B cell (primary cell): ENCODE measurements around the gene SNPH. TPM values are rescaled to one million over a fixed set of nuclear protein-coding genes. Genes with fewer than 3 reads are reported as not detected.

Source experiments
- ATAC-seq: fragments of 200-7000 bp; cut with Tn5 transposase; one replicate; pipeline ENCODE4 v1.10.0; 2021; ENCODE audit warnings: low read depth, mild to moderate bottlenecking, moderate number of reproducible peaks, moderate library complexity
- CTCF ChIA-PET: fragments of 350-600 bp; sonication (Branson Sonifier 250); formaldehyde crosslinking; loops from one replicate; lab custom pipeline; 2021; ENCODE audit warnings: antibody characterized with exemption, inconsistent platforms; lab: Charles Lee
- POLR2A ChIA-PET: fragments of 350-600 bp; sonication (Branson Sonifier 250); formaldehyde crosslinking; loops from one replicate; lab custom pipeline; 2021; ENCODE audit warnings: antibody characterized with exemption; lab: Charles Lee
- DNase-seq: peaks from one replicate; pipeline ENCODE4 v3.0.0; 2013
- H2AFZ ChIP-seq: 2 replicates; pipeline ENCODE4 v1.6.1; 2012; ENCODE audit warnings: mild to moderate bottlenecking, low read depth, low read length; ENCODE audit not compliant: insufficient read depth, poor library complexity, severe bottlenecking
- H3K27ac ChIP-seq, 2 donors: 1 replicate in 1 of 2; 2 replicates in 1 of 2; pipeline ENCODE4 v1.5.1; 2012 to 2013; ENCODE audit warnings: low read length in 2 of 2, mild to moderate bottlenecking in 2 of 2, moderate library complexity in 1 of 2
- H3K27me3 ChIP-seq, 4 experiments: fragments of 200-600 bp in 1 of 4; sonication (generic) in 1 of 4; replicated peaks in 1 of 4; 1 replicate in 2 of 4; 2 replicates in 2 of 4; pipeline versions ENCODE4 v1.6.1 to v1.7.0; 2013 to 2016; ENCODE audit warnings: low read length in 3 of 4, mild to moderate bottlenecking in 2 of 4, mixed read lengths in 1 of 4, moderate library complexity in 1 of 4; ENCODE audit not compliant: insufficient read depth in 4 of 4, control insufficient read depth in 3 of 4; ENCODE audit errors: control extremely low read depth in 1 of 4
- H3K36me3 ChIP-seq, 2 experiments: replicated peaks in 1 of 2; 1 replicate in 1 of 2; 2 replicates in 1 of 2; pipeline versions ENCODE4 v1.6.1 to v1.7.1; 2013; ENCODE audit warnings: low read length in 1 of 2; ENCODE audit not compliant: insufficient read depth in 2 of 2, control insufficient read depth in 1 of 2; ENCODE audit errors: control extremely low read depth in 1 of 2, extremely low read depth in 1 of 2
- H3K4me1 ChIP-seq, 2 donors: fragments of 200-600 bp in 1 of 2; sonication (generic) in 1 of 2; 1 replicate in 1 of 2; 2 replicates in 1 of 2; pipeline versions ENCODE4 v1.5.1 to v1.6.1; 2013 to 2017; ENCODE audit warnings: low read length in 2 of 2; ENCODE audit not compliant: control insufficient read depth in 2 of 2, insufficient read depth in 2 of 2
- H3K4me2 ChIP-seq: replicated peaks from 2 replicates; pipeline ENCODE3; 2012; ENCODE audit warnings: mild to moderate bottlenecking, low read depth, low read length; ENCODE audit not compliant: poor library complexity, severe bottlenecking
- H3K4me3 ChIP-seq, 5 experiments: fragments of 200-600 bp in 1 of 5; sonication (generic) in 1 of 5; 1 replicate in 3 of 5; 2 replicates in 2 of 5; pipeline versions ENCODE4 v1.5.1 to v1.7.0; 2011 to 2016; ENCODE audit warnings: low read length in 4 of 5, mild to moderate bottlenecking in 4 of 5, low read depth in 2 of 5, control low read depth in 1 of 5, moderate library complexity in 1 of 5; ENCODE audit not compliant: insufficient read depth in 1 of 5; ENCODE audit errors: control extremely low read depth in 1 of 5, extremely low read depth in 1 of 5
- H3K79me2 ChIP-seq: fragments of 200-600 bp; sonication (generic); one replicate; pipeline ENCODE4 v1.6.0; 2016; ENCODE audit warnings: low read length; ENCODE audit not compliant: control insufficient read depth, insufficient read depth
- H3K9ac ChIP-seq: fragments of 200-600 bp; sonication (generic); 2 replicates; pipeline ENCODE4 v1.6.1; 2017; ENCODE audit warnings: mild to moderate bottlenecking, low read length, moderate library complexity
- H3K9me3 ChIP-seq, 3 donors: one replicate each; pipeline versions ENCODE4 v1.6.1 to v1.7.1; 2013; ENCODE audit warnings: low read length in 2 of 3; ENCODE audit not compliant: control insufficient read depth in 2 of 3, insufficient read depth in 1 of 3; ENCODE audit errors: control extremely low read depth in 1 of 3
- H4K20me1 ChIP-seq: 2 replicates; pipeline ENCODE4 v1.6.0; 2012; ENCODE audit warnings: mild to moderate bottlenecking, low read length; ENCODE audit not compliant: insufficient read depth, control insufficient read depth, poor library complexity, severe bottlenecking
- H3K27ac Mint-ChIP-seq: one replicate; pipeline ENCODE4 v1.8.0; 2021; ENCODE audit warnings: mixed read lengths
- H3K27me3 Mint-ChIP-seq: one replicate; pipeline ENCODE4 v1.8.0; 2021; ENCODE audit warnings: mixed read lengths
- H3K4me1 Mint-ChIP-seq: one replicate; pipeline ENCODE4 v1.8.0; 2021; ENCODE audit warnings: mixed read lengths
- H3K4me3 Mint-ChIP-seq: one replicate; pipeline ENCODE4 v1.8.0; 2021; ENCODE audit warnings: mixed read lengths
- H3K9me3 Mint-ChIP-seq: one replicate; pipeline ENCODE4 v1.8.0; 2022; ENCODE audit warnings: mixed read lengths; ENCODE audit not compliant: insufficient read depth
- CTCF ChIP-seq: fragments of 200-600 bp; IDR thresholded peaks from one replicate; pipeline ENCODE4 v1.8.0; 2022; ENCODE audit warnings: antibody characterized with exemption, mild to moderate bottlenecking
- EZH2 ChIP-seq: IDR thresholded peaks from 2 replicates; pipeline ENCODE4 v1.6.1; 2012; ENCODE audit warnings: borderline replicate concordance, low read depth, mild to moderate bottlenecking, moderate library complexity, low read length; ENCODE audit not compliant: insufficient read depth, poor library complexity, severe bottlenecking
- WGBS: methylation state at CpG from one replicate; pipeline ENCODE4 v1.1.5; 2013; ENCODE audit warnings: missing lambda C conversion rate; ENCODE audit not compliant: insufficient coverage; 5-methylcytosine and 5-hydroxymethylcytosine counted together
- intact Hi-C: fragments of 100-400 bp; cut with micrococcal nuclease; formaldehyde crosslinking; loops from one replicate; pipeline ENCODE4 v1.10.0; 2022
- polyA plus RNA-seq: library from polyadenylated mRNA; depleted of rRNA; stranded (reverse); fragments of >200 nt; gene quantifications from 2 replicates; pipeline ENCODE4 v1.2.3, GENCODE V29; 2012
- total RNA-seq, 2 donors: library from RNA; stranded (reverse); fragments of 120-200 nt in 1 of 2; gene quantifications; 1 replicate in 1 of 2; 2 replicates in 1 of 2; pipeline versions ENCODE4 v1.2.3 to v1.2.4, GENCODE V29; 2013 to 2022

Gene SNPH
- total and polyA plus RNA-seq, 2 donors (not counting 1 experiment from before 2014, with no cell fraction given) = 0.67 to 3.0 TPM

GRCh38 chr20:1307171-1307570 lies 41.1 kb downstream of the SNPH start:
- Histone ChIP-seq H3K4me1 (no peaks in the 10 kb centered on the region), H3K9me3 (no peaks in the 10 kb centered on the region), H3K36me3 (no peaks in the 10 kb centered on the region), H3K27me3 (no peaks in the 10 kb centered on the region), H3K27ac (no peak overlapping the region), H3K9ac (no peak overlapping the region), H3K4me2 (no peak overlapping the region), H3K79me2 (no peaks in the 10 kb centered on the region), H2AFZ (no peak overlapping the region), H4K20me1 (no peaks in the 10 kb centered on the region), H3K4me3 (no peak overlapping the region)
- Mint-ChIP-seq H3K4me1 (no peaks in the 10 kb centered on the region), H3K27me3 (no peaks in the 10 kb centered on the region), H3K9me3 (no peaks in the 10 kb centered on the region), H3K27ac (no peak overlapping the region), H3K4me3 (no peak overlapping the region)
- CTCF ChIA-PET = no interaction called here
- WGBS = 96% methylated on average over 10 of the region's 10 CpGs
- DNase-seq (no peak), ATAC-seq (no peak)
- intact Hi-C loops = no loop called here
- TF ChIP-seq EZH2 (no peak), CTCF (no peak)
- POLR2A ChIA-PET = no interaction called here

GRCh38 chr20:1307571-1307971 lies 41.5 kb downstream of the SNPH start:
- H3K4me3 Mint-ChIP-seq = no peak overlapping the region
- H3K27ac Mint-ChIP-seq = no peak overlapping the region
- no peaks in the 10 kb centered on the region for H3K79me2 ChIP-seq
- ChIA-PET POLR2A (no interaction called here), CTCF (no interaction called here)
- no peaks in the 10 kb centered on the region for H3K4me1 Mint-ChIP-seq
- TF ChIP-seq CTCF (no peak), EZH2 (no peak)
- H3K27me3 Mint-ChIP-seq = no peaks in the 10 kb centered on the region
- no peak overlapping the region for H3K27ac ChIP-seq
- no peaks in the 10 kb centered on the region for H3K9me3 Mint-ChIP-seq
- H3K27me3 ChIP-seq = no peaks in the 10 kb centered on the region
- no peak overlapping the region for H3K4me2 ChIP-seq
- no peaks in the 10 kb centered on the region for H3K4me1 ChIP-seq
- H3K9me3 ChIP-seq = no peaks in the 10 kb centered on the region
- H3K9ac ChIP-seq = no peak overlapping the region
- DNase-seq (no peak), ATAC-seq (no peak)
- WGBS = 94% methylated on average over 13 of the region's 13 CpGs
- intact Hi-C loops = no loop called here
- no peak overlapping the region for H3K4me3 ChIP-seq
- no peaks in the 10 kb centered on the region for H4K20me1 ChIP-seq
- H2AFZ ChIP-seq = no peak overlapping the region
- H3K36me3 ChIP-seq = no peaks in the 10 kb centered on the region
